ENCODE data around the gene ZW10. TPM values are rescaled to one million over a fixed set of nuclear protein-coding genes. Genes with fewer than 3 reads are reported as not detected.

ZW10 gene
- total and polyA plus RNA-seq, 2 experiments from 2014 or later = 12.3 to 30.5 TPM

GRCh38 chr11:113725407-113725806, 48.1 kb downstream of the ZW10 start:
- peaks cover 5% of the 10 kb centered on the region; the same call in 2 of the 3 replicates for H3K4me1 Mint-ChIP-seq
- Histone ChIP-seq H2AFZ (no peak overlapping the region), H3K36me3 (ENCODE audit: insufficient read depth) (no peaks in the 10 kb centered on the region), H3K4me3 (no peak overlapping the region), H3K27ac (ENCODE audit: low read depth) (no peak overlapping the region), H3K4me2 (no peak overlapping the region), H3K9me2 (ENCODE audit: insufficient read depth) (no peaks in the 10 kb centered on the region), H4K20me1 (replicated peaks; ENCODE audit: insufficient read depth) (no peaks in the 10 kb centered on the region), H3K79me2 (replicated peaks; ENCODE audit: insufficient read depth) (no peaks in the 10 kb centered on the region), H3K4me1 (ENCODE audit: insufficient read depth) (no peaks in the 10 kb centered on the region), H3F3A (replicated peaks; ENCODE audit: low read depth) (no peaks in the 10 kb centered on the region), H3K27me3 (ENCODE audit: insufficient read depth) (no peaks in the 10 kb centered on the region)
- no peak overlapping the region for H3K4me3 Mint-ChIP-seq
- no peak for DNase-seq (ENCODE audit: low spot score)
- H3K27ac Mint-ChIP-seq = no peak overlapping the region
- H3K27me3 Mint-ChIP-seq (ENCODE audit: insufficient read depth, low read depth, poor library complexity) = no peaks in the 10 kb centered on the region
- peaks cover 3% of the 10 kb centered on the region; the same call in 2 of the 3 replicates for H3K36me3 Mint-ChIP-seq (ENCODE audit: low read depth)
- no peak for TF ChIP-seq CTCF (conservative IDR thresholded peaks at IDR 0.05; ENCODE audit: low read depth in 2 of 2)
- no peak for TF ChIP-seq ZNF331 (CRISPR knock-in tag; IDR thresholded peaks at IDR 0.05; ENCODE audit: low read depth)
- no peak for TF ChIP-seq STAT1 (IDR thresholded peaks at IDR 0.05; ENCODE audit: unreplicated experiment)
- TF ChIP-seq ETS1 (IDR thresholded peaks at IDR 0.05) = no peak
- no peak for ATAC-seq
- H3K9me3 Mint-ChIP-seq = no peaks in the 10 kb centered on the region

GRCh38 chr11:113724778-113725177, 48.7 kb downstream of the ZW10 start:
- Histone ChIP-seq H3K4me3 (no peak overlapping the region), H3K27me3 (ENCODE audit: insufficient read depth) (no peaks in the 10 kb centered on the region), H3K4me2 (no peak overlapping the region), H2AFZ (no peak overlapping the region), H3K36me3 (ENCODE audit: insufficient read depth) (no peaks in the 10 kb centered on the region), H3K9me2 (ENCODE audit: insufficient read depth) (no peaks in the 10 kb centered on the region), H3F3A (replicated peaks; ENCODE audit: low read depth) (no peaks in the 10 kb centered on the region), H3K27ac (ENCODE audit: low read depth) (no peak overlapping the region), H3K79me2 (replicated peaks; ENCODE audit: insufficient read depth) (no peaks in the 10 kb centered on the region), H3K4me1 (ENCODE audit: insufficient read depth) (no peaks in the 10 kb centered on the region), H4K20me1 (replicated peaks; ENCODE audit: insufficient read depth) (no peaks in the 10 kb centered on the region)
- H3K36me3 Mint-ChIP-seq (ENCODE audit: low read depth) = peaks cover 4% of the 10 kb centered on the region; the same call in 2 of the 3 replicates
- H3K4me1 Mint-ChIP-seq = peaks cover 5% of the 10 kb centered on the region; the same call in 2 of the 3 replicates
- no peak overlapping the region for H3K27ac Mint-ChIP-seq
- TF ChIP-seq ZNF462 (CRISPR knock-in tag; IDR thresholded peaks at IDR 0.05) = no peak
- TF ChIP-seq STAT1 (IDR thresholded peaks at IDR 0.05; ENCODE audit: unreplicated experiment) = no peak
- TF ChIP-seq POLR2AphosphoS5 (IDR thresholded peaks at IDR 0.05; ENCODE audit: low read depth) = no peak
- no peaks in the 10 kb centered on the region for H3K9me3 Mint-ChIP-seq
- H3K27me3 Mint-ChIP-seq (ENCODE audit: insufficient read depth, low read depth, poor library complexity) = no peaks in the 10 kb centered on the region
- ATAC-seq (no peak), DNase-seq (ENCODE audit: low spot score) (no peak)
- H3K4me3 Mint-ChIP-seq = no peak overlapping the region
